Stimulated activated CD4-positive, alpha-beta T cell treated with anti-CD3 and anti-CD28 coated beads, Interleukin-12 subunit alpha, Interleukin-12 subunit beta, amount 100 ng/mL, for 48 hours (primary cell): ENCODE results near the gene GFAP.

ENCODE experiments used
- DNase-seq, 3 donors: peaks; one replicate each; pipeline ENCODE4 v3.0.0-alpha.2; 2020; ENCODE audit warnings: low read depth in 2 of 3, low spot score in 1 of 3

Gene GFAP

DNA sequence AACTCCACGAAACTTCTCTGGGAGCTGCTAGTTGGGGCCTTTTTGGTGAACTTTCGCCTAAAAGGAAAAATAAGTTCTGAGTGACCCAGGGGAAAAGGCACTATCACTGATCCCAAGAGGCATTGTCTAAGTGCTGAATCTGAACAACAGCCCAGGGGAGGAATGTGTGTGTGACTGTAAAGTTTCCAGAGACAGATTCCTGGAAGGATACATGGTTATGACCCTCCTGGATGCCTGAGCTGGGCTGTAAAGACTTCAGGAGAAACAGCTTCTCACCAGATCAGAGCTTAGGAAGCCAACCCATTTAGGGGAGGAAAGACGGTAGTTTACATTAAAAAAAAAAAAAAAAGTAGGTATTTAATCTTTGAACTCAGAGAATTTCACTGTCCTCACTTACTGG is 47.5 kb downstream of the GFAP start:
- no peak for DNase-seq

DNA sequence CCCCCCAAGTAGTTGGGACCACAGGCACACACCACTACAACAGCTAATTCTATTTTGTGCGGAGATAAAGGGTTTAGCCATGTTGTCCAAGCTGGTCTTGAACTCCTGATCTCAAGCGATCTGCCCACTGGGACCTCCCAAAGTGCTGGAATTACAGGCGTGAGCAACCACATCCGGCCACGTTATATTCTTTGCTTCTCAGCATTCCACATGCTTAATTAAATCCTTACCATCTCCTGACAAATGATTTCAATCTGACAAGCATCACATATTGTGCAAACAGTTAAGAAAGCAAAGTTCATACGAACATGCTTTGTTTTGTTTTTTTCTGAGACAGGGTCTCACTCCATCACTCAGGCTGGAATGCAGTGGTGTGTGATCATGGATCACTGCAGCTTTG is 49.4 kb downstream of the GFAP start:
- no peak for DNase-seq

DNA sequence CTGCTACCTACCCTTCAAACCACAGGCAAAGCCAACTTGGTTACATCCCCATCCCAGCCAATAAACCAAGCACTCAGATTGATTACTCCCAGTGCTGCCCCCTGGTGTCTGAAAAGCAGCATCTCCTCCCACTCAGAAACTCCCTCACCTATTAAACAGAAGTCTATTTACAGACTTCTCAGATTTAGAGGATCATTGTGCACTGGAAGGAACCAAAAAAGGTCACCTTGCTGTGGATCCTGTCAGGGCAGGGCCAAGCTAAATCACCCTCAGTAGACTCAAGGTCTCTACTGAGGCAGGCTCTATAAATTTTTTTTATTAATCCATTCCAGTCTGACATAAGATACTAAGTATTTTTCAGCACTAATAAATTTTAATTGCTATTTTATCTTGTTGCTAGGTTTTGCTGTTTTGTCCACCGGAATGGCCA is 50.1 kb downstream of the GFAP start:
- DNase-seq = peak; percentile 37 to 75 (median 51)

DNA sequence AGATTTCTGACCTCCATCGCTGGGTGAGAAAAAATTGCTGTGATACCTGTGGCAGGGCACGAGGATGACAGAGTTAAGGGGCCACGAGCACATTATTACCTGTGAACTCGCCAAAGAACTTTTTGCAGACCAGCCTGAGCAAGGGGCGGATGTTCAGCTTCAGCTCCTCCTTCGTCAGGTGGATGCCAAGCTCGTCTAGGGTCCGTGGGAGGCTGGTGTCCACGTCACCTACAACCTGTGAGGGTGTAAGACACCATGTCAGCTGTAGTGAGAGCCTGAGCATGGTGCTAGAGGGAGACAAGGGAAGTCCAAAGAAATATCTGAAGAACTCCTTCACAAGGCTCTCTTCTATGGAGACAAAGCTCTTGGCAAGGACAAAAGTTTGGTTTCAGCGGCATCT is 50.5 kb downstream of the GFAP start:
- DNase-seq = no peak

DNA sequence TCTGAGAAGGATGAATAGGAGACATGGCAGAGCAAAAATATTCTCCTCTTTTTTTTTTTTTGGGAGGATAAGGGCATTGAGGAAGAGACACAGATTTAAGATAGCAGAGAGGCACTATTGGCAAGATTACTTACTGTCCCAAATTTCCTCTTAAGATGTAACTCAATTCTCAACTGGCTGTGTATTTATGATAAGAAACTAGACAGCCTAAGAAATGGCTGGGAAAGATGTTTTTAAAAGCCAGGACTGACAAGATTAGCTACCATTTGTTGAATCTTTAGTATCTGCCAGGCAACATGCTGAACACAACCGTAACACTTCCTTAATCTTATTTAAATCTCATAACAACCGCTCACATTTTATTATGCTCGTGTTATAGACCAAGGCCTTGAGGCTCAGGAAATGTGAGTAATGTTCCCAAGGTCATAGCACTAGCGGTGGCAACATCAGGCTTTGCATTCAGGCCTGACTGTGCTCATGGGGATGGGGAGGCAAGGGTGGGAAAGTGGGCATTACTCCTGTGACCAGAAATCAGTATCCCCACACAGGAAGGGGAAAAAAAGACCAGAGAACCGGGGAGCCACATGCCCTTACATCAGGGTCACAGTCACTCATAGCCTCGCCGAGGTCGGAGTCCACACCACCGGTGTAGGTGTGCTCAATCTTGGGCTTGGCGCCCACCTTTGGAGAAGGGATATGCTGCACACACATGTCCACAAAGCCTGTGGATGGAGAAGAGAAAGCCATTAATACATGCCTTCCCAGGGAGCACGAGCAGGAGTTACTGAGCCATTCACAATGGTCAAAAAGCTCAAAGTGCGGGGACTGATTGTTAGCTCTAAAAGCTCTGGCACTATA is 52.0 kb downstream of the GFAP start:
- no peak for DNase-seq

DNA sequence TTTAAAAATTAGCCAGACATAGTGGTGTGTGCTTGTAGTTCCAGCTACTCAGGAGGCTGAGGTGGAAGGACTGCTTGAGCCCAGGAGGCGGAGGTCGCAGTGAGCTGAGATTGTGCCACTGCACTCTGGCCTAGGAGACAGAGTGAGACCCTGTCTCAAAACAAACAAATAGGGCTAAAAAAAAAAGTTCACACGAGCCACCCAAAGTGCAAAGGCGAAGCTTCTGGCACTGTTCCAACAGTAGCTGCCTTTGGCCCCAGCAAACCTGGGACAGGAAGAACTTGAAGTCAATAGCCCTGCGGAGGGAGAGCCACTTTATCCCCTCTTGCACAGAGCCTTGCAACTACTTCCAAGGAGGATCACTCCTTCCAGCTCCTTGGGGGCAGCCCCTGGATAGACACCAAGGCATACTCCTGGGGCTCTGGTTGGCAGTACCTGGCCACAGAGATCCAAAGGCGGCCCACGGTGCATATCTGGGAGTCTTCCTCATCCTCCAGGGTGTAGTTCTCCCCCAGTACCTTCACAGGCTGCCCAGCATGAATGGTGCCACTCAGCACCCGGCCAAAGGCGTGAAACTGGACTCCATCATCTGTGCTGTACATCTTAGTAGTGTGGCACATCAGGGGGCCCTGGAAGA is 52.9 kb downstream of the GFAP start:
- no peak for DNase-seq

DNA sequence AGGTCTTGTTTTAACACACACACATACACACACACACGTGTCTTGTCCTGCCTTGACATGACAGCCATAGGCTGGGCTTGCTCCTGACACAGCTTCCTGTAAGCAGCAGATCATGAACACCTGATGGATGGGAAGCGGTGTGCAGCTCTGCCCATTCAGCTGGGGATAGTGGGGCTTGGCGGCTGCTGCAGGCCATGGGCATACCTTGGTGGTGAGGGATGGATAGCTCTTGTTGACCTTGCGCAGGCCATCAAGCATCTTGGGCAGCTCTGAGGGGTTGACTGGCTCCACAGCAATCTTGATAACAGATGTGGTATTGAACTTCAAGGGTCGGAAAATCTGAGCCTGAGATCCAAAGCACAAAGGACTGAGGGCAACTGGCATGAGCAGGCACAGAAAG is 55.6 kb downstream of the GFAP start:
- no peak for DNase-seq

DNA sequence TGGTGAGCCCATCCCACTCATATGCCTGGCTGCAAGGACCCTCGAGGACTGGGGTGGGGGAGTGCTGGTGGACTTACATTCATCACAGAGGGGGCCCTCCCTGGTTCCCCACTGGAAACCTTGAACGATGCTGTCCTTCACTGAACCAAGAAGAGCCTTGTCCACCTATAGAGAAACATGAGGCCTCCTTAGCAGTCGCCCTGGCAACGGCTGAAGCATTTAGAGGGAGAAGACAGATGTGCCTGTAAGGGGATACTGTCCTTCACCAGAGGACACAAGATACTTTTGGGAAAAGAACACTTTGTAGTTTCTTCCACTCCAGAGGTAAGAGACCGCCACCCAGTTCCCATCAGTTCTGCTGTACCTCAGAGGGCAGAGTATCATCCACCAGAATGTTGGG is 61.1 kb downstream of the GFAP start:
- DNase-seq = no peak
